Panc1 (cell line): ENCODE data around the gene LONP2. TPM values are rescaled to one million over a fixed set of nuclear protein-coding genes. Genes with fewer than 3 reads are reported as not detected.

Experiments
- ATAC-seq: fragments of 200-7000 bp; cut with Tn5 transposase; 2 replicates; pipeline ENCODE4 v1.9.1; 2020; ENCODE audit warnings: mild to moderate bottlenecking, moderate library complexity
- BruUV-seq: library from RNA; stranded (reverse); fragments of 400-500 nt; replicated peaks from 2 replicates; lab custom pipeline; 2021; lab: Mats Ljungman, UMichigan
- CTCF ChIA-PET: fragments of 300-600 bp; sonication (Branson Sonifier 250); formaldehyde crosslinking; loops from one replicate; lab custom pipeline; 2022; ENCODE audit warnings: antibody characterized with exemption; lab: Charles Lee
- POLR2A ChIA-PET: fragments of 300-600 bp; sonication (Branson Sonifier 250); formaldehyde crosslinking; loops from one replicate; lab custom pipeline; 2022; ENCODE audit warnings: antibody characterized with exemption; lab: Charles Lee
- DNase-seq: peaks from one replicate; pipeline ENCODE4 v3.0.0-alpha.2; 2010; ENCODE audit warnings: low read depth, low spot score
- H3K27ac ChIP-seq: 2 replicates; pipeline ENCODE4 v1.5.1; 2011; ENCODE audit warnings: mild to moderate bottlenecking, low read length, inconsistent platforms
- H3K27me3 ChIP-seq: fragments of 200-500 bp; sonication (Bioruptor generic); 2 replicates; pipeline ENCODE4 v1.6.0; 2014; ENCODE audit warnings: low read length, inconsistent platforms; ENCODE audit not compliant: control insufficient read depth, insufficient read depth
- H3K36me3 ChIP-seq: fragments of 200-500 bp; sonication (Bioruptor generic); 2 replicates; pipeline ENCODE4 v1.5.1; 2014; ENCODE audit warnings: inconsistent platforms, mild to moderate bottlenecking, low read length, moderate library complexity; ENCODE audit not compliant: control insufficient read depth, insufficient read depth
- H3K4me1 ChIP-seq: 2 replicates; pipeline ENCODE4 v1.5.1; 2011; ENCODE audit warnings: inconsistent platforms, mild to moderate bottlenecking, low read length, moderate library complexity; ENCODE audit not compliant: control insufficient read depth, insufficient read depth
- H3K4me3 ChIP-seq, 2 experiments: 2 replicates each; pipeline ENCODE4 v1.5.1; 2011 to 2012; ENCODE audit warnings: low read depth in 2 of 2, low read length in 2 of 2, mild to moderate bottlenecking in 2 of 2, inconsistent platforms in 1 of 2, moderate library complexity in 1 of 2
- H3K9me3 ChIP-seq: fragments of 200-500 bp; sonication (Bioruptor generic); 2 replicates; pipeline ENCODE4 v1.5.1; 2014; ENCODE audit warnings: low read depth, mild to moderate bottlenecking, inconsistent platforms, low read length, moderate library complexity; ENCODE audit not compliant: control insufficient read depth, insufficient read depth
- POLR2AphosphoS5 ChIP-seq: IDR thresholded peaks from 2 replicates; pipeline ENCODE4 v1.6.1; 2012; ENCODE audit warnings: mild to moderate bottlenecking, low read depth, low read length, moderate library complexity
- SIN3A ChIP-seq: IDR thresholded peaks from 2 replicates; pipeline ENCODE4 v1.6.1; 2012; ENCODE audit warnings: low read depth, mild to moderate bottlenecking, low read length, moderate library complexity, borderline replicate concordance; ENCODE audit not compliant: insufficient read depth
- TCF7L2 ChIP-seq: IDR thresholded peaks from 2 replicates; pipeline ENCODE4 v1.6.1; 2011; ENCODE audit warnings: mild to moderate bottlenecking, low read depth, low read length, inconsistent platforms
- in situ Hi-C: cut with HindIII; loops from 2 replicates; pipeline ENCODE4 v1.10.0; 2016; ENCODE audit warnings: low sequenced_read_pairs, low pct_unique_long_range_greater_than_20kb
- intact Hi-C: fragments of 100-400 bp; cut with micrococcal nuclease; formaldehyde crosslinking; loops from one replicate; pipeline ENCODE4 v1.10.0; 2022; ENCODE audit not compliant: unreplicated experiment
- total RNA-seq: library from RNA; stranded (reverse); gene quantifications from one replicate; pipeline ENCODE4 v1.2.1, GENCODE V29; 2021; ENCODE audit not compliant: unreplicated experiment
- TF ChIP-seq, protein P1 (sequence below), 2 experiments: IDR thresholded peaks; 2 replicates each; pipeline ENCODE4 v1.6.1; 2011 to 2012; ENCODE audit warnings: low read depth in 2 of 2, control low read depth in 1 of 2, low read length in 1 of 2, mild to moderate bottlenecking in 1 of 2, moderate library complexity in 1 of 2; ENCODE audit not compliant: insufficient read depth in 1 of 2
- TF ChIP-seq, protein P2 (sequence below): fragments of 450-650 bp; IDR thresholded peaks from 2 replicates; pipeline ENCODE4 v1.5.1; 2017; ENCODE audit warnings: mild to moderate bottlenecking

LONP2 gene
- total RNA-seq, 1 experiment from 2014 or later = 22.9 TPM

DNA sequence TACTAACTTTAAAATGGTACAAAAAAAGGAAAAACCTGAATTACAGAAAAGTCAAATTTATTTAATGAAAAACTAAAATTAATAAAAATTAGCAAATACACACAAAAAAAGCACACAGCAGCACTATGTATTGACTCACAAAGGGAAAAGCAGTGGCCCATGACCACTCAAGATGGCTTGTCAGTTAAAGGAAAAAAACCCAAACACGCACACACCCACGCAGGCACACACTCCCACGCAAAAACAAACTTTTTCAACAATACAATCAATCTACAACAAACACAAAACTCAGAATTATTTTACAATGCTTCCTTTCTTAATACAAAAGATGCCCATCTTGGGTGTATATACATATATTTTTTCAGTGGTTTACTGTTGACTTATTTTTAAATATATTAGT, 116.9 kb downstream of the LONP2 start:
- CTCF ChIA-PET = no interaction called here
- Histone ChIP-seq H3K4me1 (peaks cover 5% of the 10 kb centered on the region), H3K27me3 (no peaks in the 10 kb centered on the region), H3K9me3 (no peaks in the 10 kb centered on the region), H3K27ac (no peak overlapping the region), H3K36me3 (no peaks in the 10 kb centered on the region; the same call in 1 of the 2 replicates), H3K4me3 (no peak overlapping the region)
- in situ Hi-C loops = no loop called here
- DNase-seq = no peak
- POLR2A ChIA-PET = no interaction called here
- no TSS peak for BruUV-seq
- TF ChIP-seq SIN3A (no peak), TCF7L2 (no peak), POLR2AphosphoS5 (no peak)
- TF ChIP-seq, protein P1, sequence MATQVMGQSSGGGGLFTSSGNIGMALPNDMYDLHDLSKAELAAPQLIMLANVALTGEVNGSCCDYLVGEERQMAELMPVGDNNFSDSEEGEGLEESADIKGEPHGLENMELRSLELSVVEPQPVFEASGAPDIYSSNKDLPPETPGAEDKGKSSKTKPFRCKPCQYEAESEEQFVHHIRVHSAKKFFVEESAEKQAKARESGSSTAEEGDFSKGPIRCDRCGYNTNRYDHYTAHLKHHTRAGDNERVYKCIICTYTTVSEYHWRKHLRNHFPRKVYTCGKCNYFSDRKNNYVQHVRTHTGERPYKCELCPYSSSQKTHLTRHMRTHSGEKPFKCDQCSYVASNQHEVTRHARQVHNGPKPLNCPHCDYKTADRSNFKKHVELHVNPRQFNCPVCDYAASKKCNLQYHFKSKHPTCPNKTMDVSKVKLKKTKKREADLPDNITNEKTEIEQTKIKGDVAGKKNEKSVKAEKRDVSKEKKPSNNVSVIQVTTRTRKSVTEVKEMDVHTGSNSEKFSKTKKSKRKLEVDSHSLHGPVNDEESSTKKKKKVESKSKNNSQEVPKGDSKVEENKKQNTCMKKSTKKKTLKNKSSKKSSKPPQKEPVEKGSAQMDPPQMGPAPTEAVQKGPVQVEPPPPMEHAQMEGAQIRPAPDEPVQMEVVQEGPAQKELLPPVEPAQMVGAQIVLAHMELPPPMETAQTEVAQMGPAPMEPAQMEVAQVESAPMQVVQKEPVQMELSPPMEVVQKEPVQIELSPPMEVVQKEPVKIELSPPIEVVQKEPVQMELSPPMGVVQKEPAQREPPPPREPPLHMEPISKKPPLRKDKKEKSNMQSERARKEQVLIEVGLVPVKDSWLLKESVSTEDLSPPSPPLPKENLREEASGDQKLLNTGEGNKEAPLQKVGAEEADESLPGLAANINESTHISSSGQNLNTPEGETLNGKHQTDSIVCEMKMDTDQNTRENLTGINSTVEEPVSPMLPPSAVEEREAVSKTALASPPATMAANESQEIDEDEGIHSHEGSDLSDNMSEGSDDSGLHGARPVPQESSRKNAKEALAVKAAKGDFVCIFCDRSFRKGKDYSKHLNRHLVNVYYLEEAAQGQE (IDR thresholded peaks at IDR 0.05; ENCODE audit: insufficient read depth in 1 of 2, low read depth in 2 of 2, low read length in 1 of 2) = no peak
- TF ChIP-seq, protein P2, sequence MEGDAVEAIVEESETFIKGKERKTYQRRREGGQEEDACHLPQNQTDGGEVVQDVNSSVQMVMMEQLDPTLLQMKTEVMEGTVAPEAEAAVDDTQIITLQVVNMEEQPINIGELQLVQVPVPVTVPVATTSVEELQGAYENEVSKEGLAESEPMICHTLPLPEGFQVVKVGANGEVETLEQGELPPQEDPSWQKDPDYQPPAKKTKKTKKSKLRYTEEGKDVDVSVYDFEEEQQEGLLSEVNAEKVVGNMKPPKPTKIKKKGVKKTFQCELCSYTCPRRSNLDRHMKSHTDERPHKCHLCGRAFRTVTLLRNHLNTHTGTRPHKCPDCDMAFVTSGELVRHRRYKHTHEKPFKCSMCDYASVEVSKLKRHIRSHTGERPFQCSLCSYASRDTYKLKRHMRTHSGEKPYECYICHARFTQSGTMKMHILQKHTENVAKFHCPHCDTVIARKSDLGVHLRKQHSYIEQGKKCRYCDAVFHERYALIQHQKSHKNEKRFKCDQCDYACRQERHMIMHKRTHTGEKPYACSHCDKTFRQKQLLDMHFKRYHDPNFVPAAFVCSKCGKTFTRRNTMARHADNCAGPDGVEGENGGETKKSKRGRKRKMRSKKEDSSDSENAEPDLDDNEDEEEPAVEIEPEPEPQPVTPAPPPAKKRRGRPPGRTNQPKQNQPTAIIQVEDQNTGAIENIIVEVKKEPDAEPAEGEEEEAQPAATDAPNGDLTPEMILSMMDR = no peak
- intact Hi-C loops = no loop called here
- no peak for ATAC-seq

DNA sequence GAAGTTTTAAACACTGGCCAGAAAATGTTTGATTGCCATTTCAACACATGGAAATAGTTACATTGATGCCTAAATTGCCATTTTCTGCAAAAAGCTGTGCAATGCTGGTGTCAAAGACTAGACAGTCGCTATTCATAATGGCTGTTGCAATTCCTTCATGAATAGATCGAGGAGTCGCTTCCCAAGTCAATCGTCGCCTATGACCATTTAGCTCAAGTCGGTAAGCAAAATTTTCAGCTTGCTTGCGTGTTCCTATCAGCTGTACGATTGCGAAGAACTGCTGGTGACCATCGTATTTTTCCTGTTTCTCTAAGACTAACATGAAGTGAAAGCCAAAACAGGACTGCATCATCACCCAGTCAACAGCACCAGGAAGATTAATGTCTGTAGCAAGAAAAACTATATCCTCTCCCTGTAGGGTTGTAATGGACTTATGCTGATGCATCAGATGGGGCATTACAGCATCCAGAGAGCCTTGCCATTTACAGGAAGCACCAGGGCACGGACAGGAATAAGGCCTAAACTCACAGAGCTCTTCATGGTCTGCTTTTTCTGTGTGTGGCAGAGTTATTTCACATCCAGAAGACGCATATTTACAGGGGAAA, 117.5 kb downstream of the LONP2 start:
- ChIA-PET POLR2A (no interaction called here), CTCF (no interaction called here)
- peaks cover 7% of the 10 kb centered on the region for H3K4me1 ChIP-seq
- no peaks in the 10 kb centered on the region for H3K27me3 ChIP-seq
- no peak for ATAC-seq
- in situ Hi-C loops (no loop called here), intact Hi-C loops (no loop called here)
- H3K4me3 ChIP-seq = no peak overlapping the region
- DNase-seq = no peak
- H3K27ac ChIP-seq = no peak overlapping the region
- no peak for TF ChIP-seq SIN3A
- no peak for TF ChIP-seq TCF7L2
- TF ChIP-seq, protein P1 (IDR thresholded peaks at IDR 0.05; ENCODE audit: insufficient read depth in 1 of 2, low read depth in 2 of 2, low read length in 1 of 2) = no peak
- no peak for TF ChIP-seq POLR2AphosphoS5
- TF ChIP-seq, protein P2 = no peak
- H3K9me3 ChIP-seq = no peaks in the 10 kb centered on the region
- no peaks in the 10 kb centered on the region; the same call in 1 of the 2 replicates for H3K36me3 ChIP-seq
- no TSS peak for BruUV-seq
